Lower lobe of right lung (tissue), 2 donors: ENCODE data around the gene RELL1. TPM values are rescaled to one million over a fixed set of nuclear protein-coding genes. Genes with fewer than 3 reads are reported as not detected.

Source experiments
- ATAC-seq, 2 donors: fragments of 200-7000 bp; cut with Tn5 transposase; one replicate each; pipeline ENCODE4 v1.9.1; 2020 to 2022; ENCODE audit warnings: mild to moderate bottlenecking in 2 of 2, moderate library complexity in 2 of 2
- DNase-seq: peaks from one replicate; pipeline ENCODE4 v3.0.0-alpha.2; 2020
- H3K27ac ChIP-seq: fragments of 200-600 bp; one replicate; pipeline ENCODE4 v1.8.0; 2022
- H3K27me3 ChIP-seq: fragments of 200-600 bp; one replicate; pipeline ENCODE4 v1.8.0; 2022; ENCODE audit warnings: low read depth
- H3K36me3 ChIP-seq: fragments of 200-600 bp; one replicate; pipeline ENCODE4 v1.8.0; 2022; ENCODE audit warnings: mild to moderate bottlenecking
- H3K4me1 ChIP-seq: fragments of 200-600 bp; one replicate; pipeline ENCODE4 v1.8.0; 2022
- H3K4me3 ChIP-seq: fragments of 200-600 bp; one replicate; pipeline ENCODE4 v1.8.0; 2022; ENCODE audit warnings: mild to moderate bottlenecking
- H3K9me3 ChIP-seq: fragments of 200-600 bp; one replicate; pipeline ENCODE4 v1.8.0; 2022
- CTCF ChIP-seq: fragments of 200-600 bp; IDR thresholded peaks from one replicate; pipeline ENCODE4 v1.8.0; 2022; ENCODE audit warnings: antibody characterized with exemption, mild to moderate bottlenecking
- intact Hi-C: fragments of 100-400 bp; cut with DNase I; formaldehyde crosslinking; loops from one replicate; pipeline ENCODE4 v1.11.0; 2022
- total RNA-seq: library from RNA; stranded (reverse); fragmentation: NEBNext Ultra II Directional; extraction: Animal tissue kit (Norgen Biotek cat#: 25700); gene quantifications from one replicate; pipeline ENCODE4 v1.2.1, GENCODE V29; 2021
- donor health status: DM: no; HTN: yes; CAD: no; lungs with severe emphysema.

The RELL1 gene
- total RNA-seq, 1 donor from 2014 or later, result 33.5 TPM

GRCh38 chr4:37685823-37686372, 278 bp downstream of the RELL1 start:
- Histone ChIP-seq H3K27me3 (no peaks in the 10 kb centered on the region), H3K4me3 (peak overlapping the region; percentile 98), H3K9me3 (no peaks in the 10 kb centered on the region), H3K4me1 (peaks cover 43% of the 10 kb centered on the region), H3K27ac (peak overlapping the region; percentile 98), H3K36me3 (no peaks in the 10 kb centered on the region)
- peak; percentile 63 to 68 for ATAC-seq
- TF ChIP-seq CTCF, result no peak
- intact Hi-C loops, result no loop called here
- DNase-seq, result no peak

GRCh38 chr4:37685161-37685822, 884 bp downstream of the RELL1 start:
- intact Hi-C loops, result no loop called here
- ATAC-seq, result no peak
- Histone ChIP-seq H3K4me1 (peaks cover 43% of the 10 kb centered on the region), H3K9me3 (no peaks in the 10 kb centered on the region), H3K36me3 (no peaks in the 10 kb centered on the region), H3K4me3 (peak overlapping the region; percentile 98), H3K27me3 (no peaks in the 10 kb centered on the region), H3K27ac (peak overlapping the region; percentile 98)
- DNase-seq, result no peak
- TF ChIP-seq CTCF, result no peak

GRCh38 chr4:37684154-37684553, 2.0 kb downstream of the RELL1 start:
- Histone ChIP-seq H3K36me3 (no peaks in the 10 kb centered on the region), H3K9me3 (no peaks in the 10 kb centered on the region), H3K4me1 (peaks cover 43% of the 10 kb centered on the region), H3K27me3 (no peaks in the 10 kb centered on the region), H3K27ac (no peak overlapping the region), H3K4me3 (no peak overlapping the region)
- intact Hi-C loops, result no loop called here
- no peak for TF ChIP-seq CTCF
- DNase-seq, result no peak
- ATAC-seq, result no peak

- ATAC-seq, result no peak
- no peaks in the 10 kb centered on the region for H3K36me3 ChIP-seq
- no peak for DNase-seq
- intact Hi-C loops, result no loop called here
- no peak overlapping the region for H3K27ac ChIP-seq
- peaks cover 52% of the 10 kb centered on the region for H3K4me1 ChIP-seq
- no peaks in the 10 kb centered on the region for H3K9me3 ChIP-seq
- no peak for TF ChIP-seq CTCF
- no peaks in the 10 kb centered on the region for H3K27me3 ChIP-seq
- H3K4me3 ChIP-seq, result no peak overlapping the region
These were observed 3.3 kb downstream of the RELL1 start for GRCh38 chr4:37682701-37683401.

- no peaks in the 10 kb centered on the region for H3K27me3 ChIP-seq
- no peaks in the 10 kb centered on the region for H3K9me3 ChIP-seq
- intact Hi-C loops, result no loop called here
- no peak overlapping the region for H3K4me3 ChIP-seq
- H3K4me1 ChIP-seq, result peaks cover 61% of the 10 kb centered on the region
- no peaks in the 10 kb centered on the region for H3K36me3 ChIP-seq
- ATAC-seq (no peak), DNase-seq (no peak)
- no peak for TF ChIP-seq CTCF
- no peak overlapping the region for H3K27ac ChIP-seq
These were observed 6.1 kb downstream of the RELL1 start for GRCh38 chr4:37680089-37680488.
